Measurements from ENCODE around the gene CCDC141. TPM values are rescaled to one million over a fixed set of nuclear protein-coding genes. Genes with fewer than 3 reads are reported as not detected.

Gene CCDC141
- total RNA-seq, 2 donors from 2014 or later = 0.42 to 1.0 TPM

- Histone ChIP-seq H3K36me3 (no peaks in the 10 kb centered on the region), H3K4me1 (no peaks in the 10 kb centered on the region), H3K9me3 (no peaks in the 10 kb centered on the region), H3K27me3 (no peaks in the 10 kb centered on the region), H3K27ac (no peak overlapping the region), H3K4me3 (no peak overlapping the region), H3K9ac (ENCODE audit: low read depth in 2 of 2, low read length in 2 of 2) (no peak overlapping the region)
- TF ChIP-seq CTCF (IDR thresholded peaks at IDR 0.05) = no peak
- DNase-seq = no peak
- intact Hi-C loops (cut with DNase I) = no loop called here
Observed at GRCh38 chr2:178846458-178846802, 203.5 kb downstream of the CCDC141 start.

- no peaks in the 10 kb centered on the region for H3K27me3 ChIP-seq
- no peak overlapping the region for H3K9ac ChIP-seq (ENCODE audit: low read depth in 2 of 2, low read length in 2 of 2)
- no peaks in the 10 kb centered on the region for H3K4me1 ChIP-seq
- H3K9me3 ChIP-seq = no peaks in the 10 kb centered on the region
- TF ChIP-seq CTCF (IDR thresholded peaks at IDR 0.05) = no peak
- intact Hi-C loops (cut with DNase I) = no loop called here
- no peak for DNase-seq
- no peak overlapping the region for H3K4me3 ChIP-seq
- no peak overlapping the region for H3K27ac ChIP-seq
- H3K36me3 ChIP-seq = no peaks in the 10 kb centered on the region
Observed at GRCh38 chr2:178845566-178846457, 204.1 kb downstream of the CCDC141 start.

- intact Hi-C loops (cut with DNase I) = no loop called here
- Histone ChIP-seq H3K27ac (no peak overlapping the region), H3K4me3 (no peak overlapping the region), H3K9ac (ENCODE audit: low read depth in 2 of 2, low read length in 2 of 2) (no peak overlapping the region), H3K27me3 (no peaks in the 10 kb centered on the region), H3K36me3 (no peaks in the 10 kb centered on the region), H3K9me3 (no peaks in the 10 kb centered on the region), H3K4me1 (no peaks in the 10 kb centered on the region)
- no peak for DNase-seq
- TF ChIP-seq CTCF (IDR thresholded peaks at IDR 0.05) = no peak
Observed at GRCh38 chr2:178844701-178845100, 205.2 kb downstream of the CCDC141 start.

GRCh38 chr2:178844269-178844668 lies 205.7 kb downstream of the CCDC141 start:
- intact Hi-C loops (cut with DNase I) = no loop called here
- DNase-seq = no peak
- no peak for TF ChIP-seq CTCF (IDR thresholded peaks at IDR 0.05)

GRCh38 chr2:178843697-178844096 lies 206.2 kb downstream of the CCDC141 start:
- intact Hi-C loops (cut with DNase I) = no loop called here
- H3K36me3 ChIP-seq = no peaks in the 10 kb centered on the region
- no peak overlapping the region for H3K9ac ChIP-seq (ENCODE audit: low read depth in 2 of 2, low read length in 2 of 2)
- DNase-seq = no peak
- H3K4me1 ChIP-seq = no peaks in the 10 kb centered on the region
- TF ChIP-seq CTCF (IDR thresholded peaks at IDR 0.05) = no peak
- no peak overlapping the region for H3K27ac ChIP-seq
- H3K4me3 ChIP-seq = no peak overlapping the region
- H3K27me3 ChIP-seq = no peaks in the 10 kb centered on the region
- H3K9me3 ChIP-seq = no peaks in the 10 kb centered on the region

More at GRCh38 chr2:178844269-178844668, 205.7 kb downstream of the CCDC141 start:
- H3K27me3 ChIP-seq = no peaks in the 10 kb centered on the region
- H3K36me3 ChIP-seq = no peaks in the 10 kb centered on the region
- H3K9ac ChIP-seq (ENCODE audit: low read depth in 2 of 2, low read length in 2 of 2) = no peak overlapping the region
- no peaks in the 10 kb centered on the region for H3K9me3 ChIP-seq
- H3K27ac ChIP-seq = no peak overlapping the region
- H3K4me3 ChIP-seq = no peak overlapping the region
- no peaks in the 10 kb centered on the region for H3K4me1 ChIP-seq
